GM12891 (cell line): Measurements from ENCODE around the gene GALNT9.

Experiments used
- DNase-seq: peaks from one replicate; pipeline ENCODE4 v3.0.0; 2011; ENCODE audit warnings: low spot score; ENCODE audit not compliant: insufficient read length
- FAIRE-seq: peaks from 2 replicates; lab custom pipeline; 2011; peaks lifted over from hg19 to GRCh38; lab: Jason Lieb, UNC
- PAX5 ChIP-seq: IDR thresholded peaks from 2 replicates; pipeline ENCODE4 v1.6.1; 2011; ENCODE audit warnings: low read length, moderate library complexity, mild to moderate bottlenecking; ENCODE audit not compliant: insufficient read depth, severe bottlenecking
- POLR2A ChIP-seq: IDR thresholded peaks from 2 replicates; pipeline ENCODE4 v1.6.1; 2011; ENCODE audit warnings: low read depth, low read length, control low read depth
- POLR2AphosphoS5 ChIP-seq: IDR thresholded peaks from 2 replicates; pipeline ENCODE4 v1.6.1; 2011; ENCODE audit warnings: low read depth, low read length, control low read depth
- POU2F2 ChIP-seq: IDR thresholded peaks from 2 replicates; pipeline ENCODE4 v1.6.1; 2011; ENCODE audit warnings: low read depth, mild to moderate bottlenecking, control low read depth, low read length, moderate library complexity
- SPI1 ChIP-seq: IDR thresholded peaks from 2 replicates; pipeline ENCODE4 v1.6.1; 2011; ENCODE audit warnings: low read depth, low read length, control low read depth
- TAF1 ChIP-seq: IDR thresholded peaks from 2 replicates; pipeline ENCODE4 v1.6.1; 2011; ENCODE audit warnings: low read depth, low read length, control low read depth

Gene GALNT9

GRCh38 chr12:132294121-132295034 is 35.0 kb downstream of the GALNT9 start:
- FAIRE-seq (no peak), DNase-seq (no peak)
- no peak for TF ChIP-seq POLR2AphosphoS5

GRCh38 chr12:132292328-132293319 is 36.8 kb downstream of the GALNT9 start:
- TF ChIP-seq POU2F2 = no peak
- TF ChIP-seq SPI1 = no peak
- no peak for TF ChIP-seq POLR2A
- no peak for TF ChIP-seq PAX5
- no peak for TF ChIP-seq POLR2AphosphoS5
- no peak for TF ChIP-seq TAF1
- FAIRE-seq = no peak
- no peak for DNase-seq

- no peak for DNase-seq
- no peak for FAIRE-seq
- TF ChIP-seq PAX5 (no peak), TAF1 (no peak), POLR2AphosphoS5 (no peak), POLR2A (no peak), POU2F2 (no peak), SPI1 (no peak)
Measured at GRCh38 chr12:132291402-132292175, 37.8 kb downstream of the GALNT9 start.

- FAIRE-seq (no peak), DNase-seq (no peak)
- no peak for TF ChIP-seq POU2F2
- TF ChIP-seq POLR2A = no peak
- no peak for TF ChIP-seq SPI1
- no peak for TF ChIP-seq POLR2AphosphoS5
- no peak for TF ChIP-seq TAF1
- TF ChIP-seq PAX5 = no peak
Measured at GRCh38 chr12:132290203-132290540, 39.2 kb downstream of the GALNT9 start.

GRCh38 chr12:132289356-132290202 is 39.8 kb downstream of the GALNT9 start:
- FAIRE-seq (no peak), DNase-seq (no peak)
- TF ChIP-seq PAX5 (no peak), POLR2A (no peak), TAF1 (no peak), POU2F2 (no peak), SPI1 (no peak), POLR2AphosphoS5 (no peak)

GRCh38 chr12:132288516-132289215 is 40.7 kb downstream of the GALNT9 start:
- FAIRE-seq (no peak), DNase-seq (no peak)
- no peak for TF ChIP-seq SPI1
- TF ChIP-seq TAF1 = no peak
- TF ChIP-seq POU2F2 = no peak
- no peak for TF ChIP-seq POLR2AphosphoS5
- no peak for TF ChIP-seq POLR2A
- no peak for TF ChIP-seq PAX5

- TF ChIP-seq PAX5 (no peak), POU2F2 (no peak), POLR2AphosphoS5 (no peak), POLR2A (no peak), SPI1 (no peak), TAF1 (no peak)
- DNase-seq (no peak), FAIRE-seq (no peak)
Measured at GRCh38 chr12:132287391-132288238, 41.8 kb downstream of the GALNT9 start.
